ENCODE results near the gene PLA2G12A. TPM values are rescaled to one million over a fixed set of nuclear protein-coding genes. Genes with fewer than 3 reads are reported as not detected.

Gene PLA2G12A
- total RNA-seq, 1 donor from 2014 or later: 39.8 TPM

GRCh38 chr4:109729117-109729717 lies 653 bp downstream of the PLA2G12A start:
- DNase-seq (ENCODE audit: extremely low read depth, low read depth, low spot score): no peak

- DNase-seq (ENCODE audit: extremely low read depth, low read depth, low spot score): no peak
Observed at GRCh38 chr4:109728385-109728784, 1.5 kb downstream of the PLA2G12A start.

GRCh38 chr4:109723110-109723509 lies 6.8 kb downstream of the PLA2G12A start:
- DNase-seq (ENCODE audit: extremely low read depth, low read depth, low spot score): no peak

GRCh38 chr4:109722357-109722756 lies 7.5 kb downstream of the PLA2G12A start:
- no peak for DNase-seq (ENCODE audit: extremely low read depth, low read depth, low spot score)

GRCh38 chr4:109721033-109721432 lies 8.8 kb downstream of the PLA2G12A start:
- no peak for DNase-seq (ENCODE audit: extremely low read depth, low read depth, low spot score)

- DNase-seq (ENCODE audit: extremely low read depth, low read depth, low spot score): no peak
Observed at GRCh38 chr4:109719604-109720003, 10.3 kb downstream of the PLA2G12A start.

GRCh38 chr4:109718759-109719158 lies 11.1 kb downstream of the PLA2G12A start:
- DNase-seq (ENCODE audit: extremely low read depth, low read depth, low spot score): no peak

GRCh38 chr4:109713500-109713899 lies 16.4 kb downstream of the PLA2G12A start:
- no peak for DNase-seq (ENCODE audit: extremely low read depth, low read depth, low spot score)

- DNase-seq (ENCODE audit: extremely low read depth, low read depth, low spot score): no peak
Observed at GRCh38 chr4:109708990-109709389, 20.9 kb downstream of the PLA2G12A start.

- no peak for DNase-seq (ENCODE audit: extremely low read depth, low read depth, low spot score)
Observed at GRCh38 chr4:109708435-109708834, 21.4 kb downstream of the PLA2G12A start.

GRCh38 chr4:109703664-109704361 lies 26.1 kb downstream of the PLA2G12A start:
- no peak for DNase-seq (ENCODE audit: extremely low read depth, low read depth, low spot score)

GRCh38 chr4:109702950-109703663 lies 26.8 kb downstream of the PLA2G12A start, which contains the start of gene CASP6:
Gene CASP6, minus strand, starts transcription at chr4:109703445. Its CDS starts 50 bp downstream, at chr4:109703395.
- DNase-seq (ENCODE audit: extremely low read depth, low read depth, low spot score): no peak

GRCh38 chr4:109701566-109702410 lies 28.1 kb downstream of the PLA2G12A start:
- no peak for DNase-seq (ENCODE audit: extremely low read depth, low read depth, low spot score)

- no peak for DNase-seq (ENCODE audit: extremely low read depth, low read depth, low spot score)
Observed at GRCh38 chr4:109699553-109700225, 30.2 kb downstream of the PLA2G12A start.

GRCh38 chr4:109698656-109699055 lies 31.2 kb downstream of the PLA2G12A start:
- no peak for DNase-seq (ENCODE audit: extremely low read depth, low read depth, low spot score)

- DNase-seq (ENCODE audit: extremely low read depth, low read depth, low spot score): no peak
Observed at GRCh38 chr4:109691411-109691920, 38.4 kb downstream of the PLA2G12A start.

- no peak for DNase-seq (ENCODE audit: extremely low read depth, low read depth, low spot score)
Observed at GRCh38 chr4:109690690-109691410, 39.0 kb downstream of the PLA2G12A start.

- DNase-seq (ENCODE audit: extremely low read depth, low read depth, low spot score): no peak
Observed at GRCh38 chr4:109684727-109685126, 45.1 kb downstream of the PLA2G12A start.

- DNase-seq (ENCODE audit: extremely low read depth, low read depth, low spot score): no peak
Observed at GRCh38 chr4:109683621-109684253, 46.1 kb downstream of the PLA2G12A start.

Data from glomerular endothelial cell (primary cell).